Measurements from ENCODE around the gene TPM2. TPM values are rescaled to one million over a fixed set of nuclear protein-coding genes. Genes with fewer than 3 reads are reported as not detected.
A peak's percentile ranks its signal among the peaks of the same experiment; 100 is the strongest.

TPM2 gene
- total and polyA plus RNA-seq, 9 of the 15 experiments (the other 6 are each of a cell fraction or from before 2014, with no cell fraction given), result 0.28 to 16.1 (median 4.5) TPM

- TF ChIP-seq ZBTB40 (IDR thresholded peaks at IDR 0.05) (0 out of 2 replicates have a peak, but pooled peaks have one; percentile 46), ZBTB40 (CRISPR knock-in tag; IDR thresholded peaks at IDR 0.05) (no peak), ZNF780A (CRISPR knock-in tag; IDR thresholded peaks at IDR 0.05) (no peak), ZNF174 (CRISPR knock-in tag; IDR thresholded peaks at IDR 0.05) (no peak), NCOA1 (IDR thresholded peaks at IDR 0.05; ENCODE audit: low read depth) (no peak), MBD2 (IDR thresholded peaks at IDR 0.05; ENCODE audit: borderline replicate concordance, low read depth) (no peak), MLLT1 (IDR thresholded peaks at IDR 0.05) (no peak), ZNF239 (CRISPR knock-in tag; IDR thresholded peaks at IDR 0.05) (no peak), EGR1 (conservative IDR thresholded peaks at IDR 0.05) (peak; percentile 38; the same call in 1 of the 2 replicates), NCOR1 (IDR thresholded peaks at IDR 0.05) (no peak), ZC3H11A (IDR thresholded peaks at IDR 0.05; ENCODE audit: low read depth, low read length) (no peak), SUPT5H (IDR thresholded peaks at IDR 0.05) (peak; percentile 69), ZNF324 (CRISPR knock-in tag; IDR thresholded peaks at IDR 0.05) (no peak)
- TF ChIP-seq, protein P1, sequence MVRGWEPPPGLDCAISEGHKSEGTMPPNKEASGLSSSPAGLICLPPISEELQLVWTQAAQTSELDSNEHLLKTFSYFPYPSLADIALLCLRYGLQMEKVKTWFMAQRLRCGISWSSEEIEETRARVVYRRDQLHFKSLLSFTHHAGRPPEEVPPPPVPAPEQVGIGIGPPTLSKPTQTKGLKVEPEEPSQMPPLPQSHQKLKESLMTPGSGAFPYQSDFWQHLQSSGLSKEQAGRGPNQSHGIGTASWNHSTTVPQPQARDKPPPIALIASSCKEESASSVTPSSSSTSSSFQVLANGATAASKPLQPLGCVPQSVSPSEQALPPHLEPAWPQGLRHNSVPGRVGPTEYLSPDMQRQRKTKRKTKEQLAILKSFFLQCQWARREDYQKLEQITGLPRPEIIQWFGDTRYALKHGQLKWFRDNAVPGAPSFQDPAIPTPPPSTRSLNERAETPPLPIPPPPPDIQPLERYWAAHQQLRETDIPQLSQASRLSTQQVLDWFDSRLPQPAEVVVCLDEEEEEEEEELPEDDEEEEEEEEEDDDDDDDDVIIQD (CRISPR knock-in tag; IDR thresholded peaks at IDR 0.05), result no peak
These were observed 24.9 kb downstream of the TPM2 start, which contains the start of gene ARHGEF39 (continued) for GRCh38 chr9:35664531-35665470.
